Stomach (tissue), 9 donors: ENCODE results near the gene PCGF2. TPM values are rescaled to one million over a fixed set of nuclear protein-coding genes. Genes with fewer than 3 reads are reported as not detected.

ENCODE experiments used
- DNase-seq, 2 donors: peaks; one replicate each; pipeline versions ENCODE4 v3.0.0 to v3.0.0-alpha.2; 2013 to 2019
- H3K27ac ChIP-seq, 5 donors: fragments of 200-600 bp in 4 of 5; sonication (generic) in 4 of 5; one replicate each; pipeline ENCODE4 v1.5.1; 2013 to 2019; ENCODE audit warnings: mild to moderate bottlenecking in 1 of 5, moderate library complexity in 1 of 5
- H3K27me3 ChIP-seq, 3 donors: fragments of 200-600 bp; sonication (generic); one replicate each; pipeline ENCODE4 v1.5.1; 2017 to 2019; ENCODE audit warnings: mixed run types in 1 of 3
- H3K36me3 ChIP-seq, 4 donors: fragments of 200-600 bp; sonication (generic); 1 replicate in 3 of 4; 2 replicates in 1 of 4; pipeline ENCODE4 v1.5.1; 2016 to 2019
- H3K4me1 ChIP-seq, 4 donors: fragments of 200-600 bp; sonication (generic); one replicate each; pipeline ENCODE4 v1.5.1; 2016 to 2019
- H3K4me3 ChIP-seq, 4 donors: fragments of 200-600 bp; sonication (generic) in 3 of 4; one replicate each; pipeline ENCODE4 v1.5.1; 2016 to 2019; ENCODE audit warnings: mild to moderate bottlenecking in 1 of 4
- H3K9me3 ChIP-seq, 4 donors: fragments of 200-600 bp; sonication (generic); one replicate each; pipeline ENCODE4 v1.5.1; 2016 to 2019
- EP300 ChIP-seq: sonication (generic); formaldehyde crosslinking; IDR thresholded peaks from one replicate; pipeline ENCODE4 v1.6.1; 2017; ENCODE audit warnings: antibody characterized with exemption
- POLR2A ChIP-seq, 4 donors: fragments of 450-650 bp; IDR thresholded peaks; one replicate each; pipeline ENCODE4 v1.6.1; 2016; ENCODE audit warnings: antibody characterized with exemption in 4 of 4, control low read depth in 2 of 4, mild to moderate bottlenecking in 1 of 4, moderate library complexity in 1 of 4
- POLR2AphosphoS5 ChIP-seq, 3 donors: sonication (generic); formaldehyde crosslinking; IDR thresholded peaks; one replicate each; pipeline ENCODE4 v1.6.1; 2016; ENCODE audit warnings: antibody characterized with exemption in 3 of 3
- WGBS, 5 donors: extraction: QIAGEN DNeasy Blood & Tissue Kit in 3 of 5; methylation state at CpG; one replicate each; pipeline versions ENCODE4 v1.1.5 to v1.1.7; 2013 to 2018; 5-methylcytosine and 5-hydroxymethylcytosine counted together
- intact Hi-C: fragments of 100-400 bp; cut with DNase I; formaldehyde crosslinking; loops from one replicate; pipeline ENCODE4 v1.15.1; 2023; ENCODE audit warnings: low total_unique reads
- polyA plus RNA-seq, 3 donors: library from polyadenylated mRNA; stranded (reverse); fragments of 200-250 nt; gene quantifications; one replicate each; pipeline ENCODE4 v1.2.3, GENCODE V29; 2013
- total RNA-seq, 5 donors: library from RNA; depleted of rRNA; stranded (reverse); fragments of >200 nt; gene quantifications; one replicate each; pipeline versions ENCODE4 v1.1.0 to v1.2.3, GENCODE V29; 2014 to 2016
- TF ChIP-seq, protein P1 (sequence below), 7 experiments: fragments of 450-650 bp in 4 of 7; fragments of 200-600 bp in 3 of 7; sonication (generic) in 3 of 7; IDR thresholded peaks; one replicate each; pipeline ENCODE4 v1.5.1; 2016 to 2019; ENCODE audit warnings: antibody characterized with exemption in 7 of 7, control low read depth in 2 of 7, mild to moderate bottlenecking in 1 of 7
- donor health status: healthy with polysubstance abuse.
- donor health status: Bipolar disorder and iron deficiency.
- donor health status: healthy.

The PCGF2 gene
- total and polyA plus RNA-seq, 8 donors, result 5.8 to 62.8 (median 27.6) TPM

DNA sequence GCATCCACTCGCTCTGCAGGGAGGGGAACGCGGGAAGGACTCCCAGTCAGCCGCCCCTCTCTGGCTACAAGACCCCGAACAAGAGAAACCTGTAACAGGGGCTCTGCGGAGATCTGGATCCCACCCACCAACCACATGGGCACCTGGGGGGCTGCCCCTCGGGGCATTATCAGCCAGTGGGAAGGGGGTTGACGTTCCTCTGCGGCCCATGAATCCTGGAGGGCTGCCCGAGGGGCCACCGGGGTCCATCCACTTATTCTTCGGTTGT, 1.8 kb upstream of the PCGF2 start:
- DNase-seq, result no peak
- intact Hi-C loops, result no loop called here
- TF ChIP-seq, protein P1, sequence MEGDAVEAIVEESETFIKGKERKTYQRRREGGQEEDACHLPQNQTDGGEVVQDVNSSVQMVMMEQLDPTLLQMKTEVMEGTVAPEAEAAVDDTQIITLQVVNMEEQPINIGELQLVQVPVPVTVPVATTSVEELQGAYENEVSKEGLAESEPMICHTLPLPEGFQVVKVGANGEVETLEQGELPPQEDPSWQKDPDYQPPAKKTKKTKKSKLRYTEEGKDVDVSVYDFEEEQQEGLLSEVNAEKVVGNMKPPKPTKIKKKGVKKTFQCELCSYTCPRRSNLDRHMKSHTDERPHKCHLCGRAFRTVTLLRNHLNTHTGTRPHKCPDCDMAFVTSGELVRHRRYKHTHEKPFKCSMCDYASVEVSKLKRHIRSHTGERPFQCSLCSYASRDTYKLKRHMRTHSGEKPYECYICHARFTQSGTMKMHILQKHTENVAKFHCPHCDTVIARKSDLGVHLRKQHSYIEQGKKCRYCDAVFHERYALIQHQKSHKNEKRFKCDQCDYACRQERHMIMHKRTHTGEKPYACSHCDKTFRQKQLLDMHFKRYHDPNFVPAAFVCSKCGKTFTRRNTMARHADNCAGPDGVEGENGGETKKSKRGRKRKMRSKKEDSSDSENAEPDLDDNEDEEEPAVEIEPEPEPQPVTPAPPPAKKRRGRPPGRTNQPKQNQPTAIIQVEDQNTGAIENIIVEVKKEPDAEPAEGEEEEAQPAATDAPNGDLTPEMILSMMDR (IDR thresholded peaks at IDR 0.05), result no peak
- no peak for TF ChIP-seq POLR2A (IDR thresholded peaks at IDR 0.05)
- no peak for TF ChIP-seq POLR2AphosphoS5 (IDR thresholded peaks at IDR 0.05)
- no peak for TF ChIP-seq EP300
- Histone ChIP-seq H3K4me1 (peaks cover 65 to 89% (median 83%) of the 10 kb centered on the region in 4 donors), H3K36me3 (peaks cover 5 to 12% (median 8%) of the 10 kb centered on the region in 4 donors), H3K4me3 (peak overlapping the region; percentile 83 to 88 (median 84)), H3K27me3 (peaks cover 0 to 45% (median 15%) of the 10 kb centered on the region in 3 donors), H3K9me3 (no peaks in the 10 kb centered on the region), H3K27ac (peak overlapping the region; percentile 89 to 94 (median 93))
- 5 to 6% (median 5%) methylated on average over 12 of the region's 12 CpGs for WGBS, 5 donors

DNA sequence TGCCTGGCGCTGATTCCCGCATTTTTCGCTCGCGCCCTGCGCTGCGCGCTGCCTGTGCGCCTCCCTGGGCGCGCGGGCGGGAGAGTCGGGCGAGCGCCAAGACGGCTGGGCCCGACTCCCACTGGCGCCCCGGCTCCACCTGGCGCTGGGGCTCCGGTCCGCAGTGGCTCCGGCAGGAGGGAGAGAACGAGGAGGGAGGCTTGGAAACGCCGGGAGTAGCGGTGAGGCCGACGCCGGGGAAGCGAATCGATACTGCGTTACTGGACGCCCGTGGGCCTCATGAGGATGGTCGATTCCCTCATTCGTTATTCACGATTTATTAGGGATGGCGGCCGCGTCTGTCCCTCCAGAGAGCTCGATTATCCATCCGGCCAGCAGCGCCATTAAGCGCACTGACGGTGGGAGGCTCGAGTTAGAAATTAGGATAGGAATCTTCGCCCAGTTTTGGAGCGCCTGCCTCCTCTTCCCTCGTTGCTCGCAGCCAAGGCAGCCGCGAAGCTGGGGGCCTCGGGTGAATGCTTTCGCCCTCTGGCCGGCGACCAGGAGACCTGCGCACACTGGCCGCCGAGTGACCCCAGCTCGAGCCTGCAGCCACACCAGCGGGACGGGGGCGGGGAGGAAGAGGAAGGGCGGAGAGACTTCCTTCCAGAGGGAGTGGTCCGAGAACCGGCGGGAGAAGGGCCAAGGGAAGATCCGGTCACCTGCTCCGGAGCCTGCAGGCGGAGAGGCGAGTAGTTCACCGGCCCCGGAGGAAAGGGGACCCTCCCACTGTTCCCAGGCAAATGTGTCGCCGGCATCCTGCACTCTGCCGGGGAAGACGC, 1.3 kb upstream of the PCGF2 start:
- Histone ChIP-seq H3K4me3 (peak overlapping the region; percentile 83 to 88 (median 84)), H3K36me3 (peaks cover 2 to 7% (median 3%) of the 10 kb centered on the region in 4 donors), H3K4me1 (peaks cover 65 to 91% (median 81%) of the 10 kb centered on the region in 4 donors), H3K27ac (peak overlapping the region; percentile 89 to 94 (median 93)), H3K27me3 (peaks cover 0 to 45% (median 15%) of the 10 kb centered on the region in 3 donors), H3K9me3 (no peaks in the 10 kb centered on the region)
- WGBS, 5 donors, result 0 to 1% (median 0%) methylated on average over 34 to 79 of the region's 79 CpGs
- intact Hi-C loops, result no loop called here
- peak; percentile 81 to 91 for DNase-seq
- TF ChIP-seq POLR2AphosphoS5 (IDR thresholded peaks at IDR 0.05) (peak in 2 of 3 donors; percentile 66 to 84), POLR2A (IDR thresholded peaks at IDR 0.05) (no peak)

DNA sequence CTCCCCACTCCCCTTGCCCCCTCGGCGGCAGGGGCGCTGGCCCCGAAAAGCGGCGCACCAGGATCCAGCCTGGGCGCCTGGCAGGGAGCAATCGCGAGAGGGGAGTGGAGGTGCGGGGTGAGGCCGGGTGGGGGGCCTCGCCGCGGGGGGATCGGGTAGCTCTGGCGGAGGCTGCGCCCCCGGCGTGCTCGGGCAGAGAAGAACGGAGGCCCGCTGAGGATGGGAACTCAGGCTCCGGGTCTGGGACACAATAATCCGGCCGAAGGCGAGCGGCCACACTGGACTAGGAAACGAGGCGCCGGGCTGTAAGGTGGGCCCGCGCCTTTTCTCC, 721 bp upstream of the PCGF2 start:
- Histone ChIP-seq H3K27ac (peak overlapping the region; percentile 89 to 94 (median 93)), H3K9me3 (no peaks in the 10 kb centered on the region), H3K27me3 (peaks cover 0 to 45% (median 15%) of the 10 kb centered on the region in 3 donors), H3K36me3 (peaks cover 0 to 1% (median 0%) of the 10 kb centered on the region in 4 donors), H3K4me3 (peak overlapping the region; percentile 83 to 88 (median 84)), H3K4me1 (peaks cover 63 to 91% (median 81%) of the 10 kb centered on the region in 4 donors)
- DNase-seq, result no peak
- TF ChIP-seq, protein P1 (IDR thresholded peaks at IDR 0.05), result no peak
- no peak for TF ChIP-seq POLR2A (IDR thresholded peaks at IDR 0.05)
- TF ChIP-seq EP300, result no peak
- no peak for TF ChIP-seq POLR2AphosphoS5 (IDR thresholded peaks at IDR 0.05)
- 0 to 3% (median 1%) methylated on average over 6 to 32 of the region's 32 CpGs for WGBS, 5 donors
- intact Hi-C loops, result no loop called here

DNA sequence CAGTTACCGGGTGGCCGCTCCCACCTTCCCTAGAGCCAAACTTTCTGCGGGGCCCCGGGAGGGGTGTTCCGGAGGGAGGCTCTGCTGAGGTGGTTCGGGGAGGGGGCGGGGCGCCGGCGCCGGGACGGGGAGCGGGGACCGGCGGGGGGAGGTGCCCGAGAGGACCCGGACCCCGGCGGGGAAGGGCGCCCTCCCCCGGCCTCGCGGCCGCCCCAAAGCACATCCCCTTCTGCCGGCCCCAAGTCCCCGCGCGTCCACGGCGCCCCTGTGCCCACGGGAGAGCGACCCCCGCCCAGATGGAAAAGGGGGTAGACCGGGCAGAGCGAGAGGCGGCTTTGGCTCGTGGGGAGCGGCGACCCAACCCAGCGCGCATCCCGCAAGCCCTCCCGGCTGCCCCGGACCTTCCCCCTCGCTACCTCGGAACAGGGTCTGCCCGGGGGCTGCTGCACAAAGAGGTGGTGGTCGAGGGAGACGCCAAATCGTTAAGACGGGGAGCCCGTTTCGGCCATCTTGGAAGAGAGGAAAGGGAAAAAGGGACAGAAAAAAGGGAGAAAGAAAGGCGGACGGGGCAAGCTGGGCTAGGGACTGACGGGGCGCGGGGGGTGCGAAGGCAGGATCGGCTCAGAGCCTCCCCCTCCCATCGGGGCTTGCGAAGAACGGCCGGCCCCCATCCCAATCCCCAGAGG, 530 bp downstream of the PCGF2 start:
- TF ChIP-seq, protein P1 (IDR thresholded peaks at IDR 0.05), result no peak
- TF ChIP-seq POLR2AphosphoS5 (IDR thresholded peaks at IDR 0.05) (no peak), EP300 (no peak), POLR2A (IDR thresholded peaks at IDR 0.05) (no peak)
- peaks cover 0 to 45% (median 15%) of the 10 kb centered on the region in 3 donors for H3K27me3 ChIP-seq
- intact Hi-C loops, result no loop called here
- DNase-seq, result peak in 1 of 2 donors; percentile 82
- no peaks in the 10 kb centered on the region for H3K36me3 ChIP-seq
- no peaks in the 10 kb centered on the region for H3K9me3 ChIP-seq
- peak overlapping the region; percentile 83 to 88 (median 84) for H3K4me3 ChIP-seq
- peak overlapping the region; percentile 79 to 94 (median 93) for H3K27ac ChIP-seq
- peaks cover 65 to 93% (median 83%) of the 10 kb centered on the region in 4 donors for H3K4me1 ChIP-seq
- WGBS, 5 donors, result 0 to 2% (median 2%) methylated on average over 47 to 63 of the region's 64 CpGs
